Measurements from ENCODE around the gene VTI1A. TPM values are rescaled to one million over a fixed set of nuclear protein-coding genes. Genes with fewer than 3 reads are reported as not detected.

Gene VTI1A
- total and polyA plus RNA-seq, 9 of the 15 experiments (the other 6 are each of a cell fraction or from before 2014, with no cell fraction given), result 9.3 to 21.4 (median 16.0) TPM

DNA sequence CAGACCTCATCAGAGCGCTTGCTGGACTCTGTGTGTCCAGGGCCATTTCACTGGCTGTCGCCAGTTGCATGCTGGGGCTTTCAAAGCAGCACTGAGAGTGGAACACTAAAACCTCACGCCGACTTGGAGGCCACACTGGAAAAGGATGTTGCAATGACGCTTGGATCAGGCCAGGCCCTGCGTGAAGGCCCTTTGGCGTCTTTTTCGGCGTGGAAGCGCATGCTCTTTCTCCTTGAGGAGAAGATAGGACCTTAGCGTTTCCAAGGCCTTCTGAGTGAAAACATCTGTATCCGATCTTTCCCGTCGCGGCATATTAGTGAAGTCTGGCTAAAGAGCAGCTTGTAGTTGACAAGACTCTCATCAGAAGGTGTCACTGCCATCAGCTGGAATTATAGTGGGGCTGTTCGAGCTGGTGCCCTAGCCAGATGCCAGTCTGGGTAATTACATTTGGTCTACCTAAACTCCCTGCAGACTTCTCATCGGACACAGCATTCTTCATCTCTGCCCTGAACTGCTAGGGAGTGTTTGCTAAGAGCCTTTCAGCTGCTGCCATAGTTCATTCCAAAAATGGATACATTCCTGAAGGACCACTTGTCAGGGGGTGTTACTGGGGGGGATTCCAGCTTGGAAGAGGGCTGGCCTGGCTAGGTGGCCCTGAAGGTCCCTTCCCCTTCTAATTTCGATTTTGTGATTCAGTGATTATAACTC, 335.3 kb downstream of the VTI1A start (continued):
- no peak for TF ChIP-seq PHB (CRISPR knock-in tag; IDR thresholded peaks at IDR 0.05)
- TF ChIP-seq, protein P1, sequence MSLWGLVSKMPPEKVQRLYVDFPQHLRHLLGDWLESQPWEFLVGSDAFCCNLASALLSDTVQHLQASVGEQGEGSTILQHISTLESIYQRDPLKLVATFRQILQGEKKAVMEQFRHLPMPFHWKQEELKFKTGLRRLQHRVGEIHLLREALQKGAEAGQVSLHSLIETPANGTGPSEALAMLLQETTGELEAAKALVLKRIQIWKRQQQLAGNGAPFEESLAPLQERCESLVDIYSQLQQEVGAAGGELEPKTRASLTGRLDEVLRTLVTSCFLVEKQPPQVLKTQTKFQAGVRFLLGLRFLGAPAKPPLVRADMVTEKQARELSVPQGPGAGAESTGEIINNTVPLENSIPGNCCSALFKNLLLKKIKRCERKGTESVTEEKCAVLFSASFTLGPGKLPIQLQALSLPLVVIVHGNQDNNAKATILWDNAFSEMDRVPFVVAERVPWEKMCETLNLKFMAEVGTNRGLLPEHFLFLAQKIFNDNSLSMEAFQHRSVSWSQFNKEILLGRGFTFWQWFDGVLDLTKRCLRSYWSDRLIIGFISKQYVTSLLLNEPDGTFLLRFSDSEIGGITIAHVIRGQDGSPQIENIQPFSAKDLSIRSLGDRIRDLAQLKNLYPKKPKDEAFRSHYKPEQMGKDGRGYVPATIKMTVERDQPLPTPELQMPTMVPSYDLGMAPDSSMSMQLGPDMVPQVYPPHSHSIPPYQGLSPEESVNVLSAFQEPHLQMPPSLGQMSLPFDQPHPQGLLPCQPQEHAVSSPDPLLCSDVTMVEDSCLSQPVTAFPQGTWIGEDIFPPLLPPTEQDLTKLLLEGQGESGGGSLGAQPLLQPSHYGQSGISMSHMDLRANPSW (CRISPR knock-in tag; IDR thresholded peaks at IDR 0.05), result no peak

DNA sequence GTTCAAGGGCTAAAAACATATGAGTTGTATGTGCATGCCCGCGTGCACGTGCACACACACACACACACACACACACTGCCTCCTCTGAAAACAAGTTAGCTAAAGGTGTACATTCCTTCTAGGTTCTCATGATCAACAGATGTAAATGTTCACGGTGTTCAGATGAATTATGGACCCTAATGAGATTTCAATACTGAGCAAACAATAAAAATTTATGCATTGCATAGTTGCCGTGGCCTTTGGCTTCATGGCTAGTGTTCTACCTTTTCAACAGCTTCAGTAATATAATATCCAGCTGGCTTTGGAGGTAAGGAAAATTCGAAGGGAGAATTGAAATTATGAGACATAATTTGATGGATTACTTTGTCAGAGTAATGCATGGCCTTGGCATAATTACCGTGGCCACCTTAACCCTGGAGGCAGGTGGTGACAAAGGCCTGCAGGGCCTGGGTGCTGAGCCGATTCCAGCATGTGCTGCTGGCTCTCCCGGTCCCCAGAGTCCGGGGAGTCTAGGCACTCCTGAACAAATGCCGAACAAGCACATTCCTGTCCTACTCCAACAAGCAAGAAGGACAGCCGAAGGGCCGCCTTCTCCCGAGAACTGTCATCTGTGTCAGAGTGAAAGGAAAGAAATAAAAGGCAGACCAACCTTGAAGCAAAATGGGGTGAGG, 336.5 kb downstream of the VTI1A start:
- no peak overlapping the region for H3K4me2 ChIP-seq (ENCODE audit: insufficient read depth, low read length)
- no TSS peak for BruUV-seq (replicated peaks)
- H3K9me1 ChIP-seq (ENCODE audit: control insufficient read depth, insufficient read depth, low read length), result no peaks in the 10 kb centered on the region
- intact Hi-C loops (cut with micrococcal nuclease), result no loop called here
- no peaks in the 10 kb centered on the region for H3K4me1 ChIP-seq (replicated peaks in 1 of 2; ENCODE audit: control insufficient read depth in 2 of 2, insufficient read depth in 2 of 2, low read length in 2 of 2)
- ChIA-PET POLR2A (interaction anchor here (1.1 kb wide), 1 partner anchor 17 kb away, joined by 3 read pairs; no protein-coding TSS in a partner anchor), CTCF (ENCODE audit: low intra/inter-chr PET ratio) (no interaction called here)
- H3K36me3 ChIP-seq (ENCODE audit: control insufficient read depth, insufficient read depth, low read length), result no peaks in the 10 kb centered on the region
- H3K4me3 ChIP-seq, result no peak overlapping the region
- no peak for ATAC-seq
- in situ Hi-C loops (cut with MboI), result no loop called here
- no peak overlapping the region for H2AFZ ChIP-seq (ENCODE audit: low read depth, low read length)
- no peak for FAIRE-seq
- H4K20me1 ChIP-seq (replicated peaks; ENCODE audit: control insufficient read depth, insufficient read depth, low read length), result no peaks in the 10 kb centered on the region
- DNase-seq (ENCODE audit: extremely low read depth in 1 of 4, low spot score in 3 of 4), result no peak
- WGBS (ENCODE audit: insufficient coverage, low coverage, missing lambda C conversion rate), result 67% methylated on average over 14 of the region's 14 CpGs
- H3K27me3 ChIP-seq (ENCODE audit: control insufficient read depth in 2 of 2, insufficient read depth in 2 of 2, low read length in 2 of 2), result no peaks in the 10 kb centered on the region
- H3K9ac ChIP-seq (ENCODE audit: insufficient read depth in 1 of 2, low read depth in 2 of 2, low read length in 2 of 2), result no peak overlapping the region
- H3K79me2 ChIP-seq (ENCODE audit: control insufficient read depth, insufficient read depth, low read length), result no peaks in the 10 kb centered on the region
- no peaks in the 10 kb centered on the region for H3K9me3 ChIP-seq (replicated peaks; ENCODE audit: control insufficient read depth, insufficient read depth, low read depth, low read length)
- no peak overlapping the region for H3K27ac ChIP-seq (ENCODE audit: extremely low read depth, low read depth, low read length)
- TF ChIP-seq PHTF2 (CRISPR knock-in tag; IDR thresholded peaks at IDR 0.05) (no peak), MAFF (IDR thresholded peaks at IDR 0.05; ENCODE audit: low read length) (no peak), NCOA2 (IDR thresholded peaks at IDR 0.05; ENCODE audit: partially characterized antibody in 2 of 2) (no peak), KAT8 (IDR thresholded peaks at IDR 0.05; ENCODE audit: low read depth) (no peak), KLF1 (tag; IDR thresholded peaks at IDR 0.05) (no peak)
- TF ChIP-seq, protein P2, sequence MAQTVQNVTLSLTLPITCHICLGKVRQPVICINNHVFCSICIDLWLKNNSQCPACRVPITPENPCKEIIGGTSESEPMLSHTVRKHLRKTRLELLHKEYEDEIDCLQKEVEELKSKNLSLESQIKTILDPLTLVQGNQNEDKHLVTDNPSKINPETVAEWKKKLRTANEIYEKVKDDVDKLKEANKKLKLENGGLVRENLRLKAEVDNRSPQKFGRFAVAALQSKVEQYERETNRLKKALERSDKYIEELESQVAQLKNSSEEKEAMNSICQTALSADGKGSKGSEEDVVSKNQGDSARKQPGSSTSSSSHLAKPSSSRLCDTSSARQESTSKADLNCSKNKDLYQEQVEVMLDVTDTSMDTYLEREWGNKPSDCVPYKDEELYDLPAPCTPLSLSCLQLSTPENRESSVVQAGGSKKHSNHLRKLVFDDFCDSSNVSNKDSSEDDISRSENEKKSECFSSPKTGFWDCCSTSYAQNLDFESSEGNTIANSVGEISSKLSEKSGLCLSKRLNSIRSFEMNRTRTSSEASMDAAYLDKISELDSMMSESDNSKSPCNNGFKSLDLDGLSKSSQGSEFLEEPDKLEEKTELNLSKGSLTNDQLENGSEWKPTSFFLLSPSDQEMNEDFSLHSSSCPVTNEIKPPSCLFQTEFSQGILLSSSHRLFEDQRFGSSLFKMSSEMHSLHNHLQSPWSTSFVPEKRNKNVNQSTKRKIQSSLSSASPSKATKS (CRISPR knock-in tag; IDR thresholded peaks at IDR 0.05), result no peak
- TF ChIP-seq, protein P3, sequence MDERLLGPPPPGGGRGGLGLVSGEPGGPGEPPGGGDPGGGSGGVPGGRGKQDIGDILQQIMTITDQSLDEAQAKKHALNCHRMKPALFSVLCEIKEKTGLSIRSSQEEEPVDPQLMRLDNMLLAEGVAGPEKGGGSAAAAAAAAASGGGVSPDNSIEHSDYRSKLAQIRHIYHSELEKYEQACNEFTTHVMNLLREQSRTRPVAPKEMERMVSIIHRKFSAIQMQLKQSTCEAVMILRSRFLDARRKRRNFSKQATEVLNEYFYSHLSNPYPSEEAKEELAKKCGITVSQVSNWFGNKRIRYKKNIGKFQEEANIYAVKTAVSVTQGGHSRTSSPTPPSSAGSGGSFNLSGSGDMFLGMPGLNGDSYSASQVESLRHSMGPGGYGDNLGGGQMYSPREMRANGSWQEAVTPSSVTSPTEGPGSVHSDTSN (CRISPR knock-in tag; IDR thresholded peaks at IDR 0.05; ENCODE audit: low read depth), result no peak
- TF ChIP-seq, protein P3 (tag; conservative IDR thresholded peaks at IDR 0.05; ENCODE audit: low read depth), result no peak
- TF ChIP-seq, protein P4, sequence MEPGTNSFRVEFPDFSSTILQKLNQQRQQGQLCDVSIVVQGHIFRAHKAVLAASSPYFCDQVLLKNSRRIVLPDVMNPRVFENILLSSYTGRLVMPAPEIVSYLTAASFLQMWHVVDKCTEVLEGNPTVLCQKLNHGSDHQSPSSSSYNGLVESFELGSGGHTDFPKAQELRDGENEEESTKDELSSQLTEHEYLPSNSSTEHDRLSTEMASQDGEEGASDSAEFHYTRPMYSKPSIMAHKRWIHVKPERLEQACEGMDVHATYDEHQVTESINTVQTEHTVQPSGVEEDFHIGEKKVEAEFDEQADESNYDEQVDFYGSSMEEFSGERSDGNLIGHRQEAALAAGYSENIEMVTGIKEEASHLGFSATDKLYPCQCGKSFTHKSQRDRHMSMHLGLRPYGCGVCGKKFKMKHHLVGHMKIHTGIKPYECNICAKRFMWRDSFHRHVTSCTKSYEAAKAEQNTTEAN (CRISPR knock-in tag; IDR thresholded peaks at IDR 0.05), result no peak

All from K562 (cell line).